ENCODE results near the gene OR6A2.

DNA sequence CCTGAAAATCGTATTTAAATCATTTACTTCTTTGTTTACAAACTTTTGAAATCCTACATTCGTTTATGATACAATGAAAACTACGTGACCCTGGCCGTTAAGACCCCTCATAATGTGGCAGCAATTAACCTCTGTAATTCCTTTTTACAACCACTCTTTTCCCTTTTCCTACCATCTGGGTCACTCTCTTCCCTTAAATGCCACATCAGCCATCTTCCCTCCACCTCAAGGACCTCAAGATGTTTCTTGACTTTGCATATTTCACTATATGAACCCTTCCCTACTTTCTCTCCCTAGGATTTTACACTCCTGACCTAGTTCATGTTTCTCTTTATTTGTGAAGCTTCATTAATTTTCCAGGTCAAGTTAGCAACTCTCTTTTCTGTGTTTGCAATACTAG is 54.5 kb downstream of the OR6A2 start:
- TF ChIP-seq, protein P1, sequence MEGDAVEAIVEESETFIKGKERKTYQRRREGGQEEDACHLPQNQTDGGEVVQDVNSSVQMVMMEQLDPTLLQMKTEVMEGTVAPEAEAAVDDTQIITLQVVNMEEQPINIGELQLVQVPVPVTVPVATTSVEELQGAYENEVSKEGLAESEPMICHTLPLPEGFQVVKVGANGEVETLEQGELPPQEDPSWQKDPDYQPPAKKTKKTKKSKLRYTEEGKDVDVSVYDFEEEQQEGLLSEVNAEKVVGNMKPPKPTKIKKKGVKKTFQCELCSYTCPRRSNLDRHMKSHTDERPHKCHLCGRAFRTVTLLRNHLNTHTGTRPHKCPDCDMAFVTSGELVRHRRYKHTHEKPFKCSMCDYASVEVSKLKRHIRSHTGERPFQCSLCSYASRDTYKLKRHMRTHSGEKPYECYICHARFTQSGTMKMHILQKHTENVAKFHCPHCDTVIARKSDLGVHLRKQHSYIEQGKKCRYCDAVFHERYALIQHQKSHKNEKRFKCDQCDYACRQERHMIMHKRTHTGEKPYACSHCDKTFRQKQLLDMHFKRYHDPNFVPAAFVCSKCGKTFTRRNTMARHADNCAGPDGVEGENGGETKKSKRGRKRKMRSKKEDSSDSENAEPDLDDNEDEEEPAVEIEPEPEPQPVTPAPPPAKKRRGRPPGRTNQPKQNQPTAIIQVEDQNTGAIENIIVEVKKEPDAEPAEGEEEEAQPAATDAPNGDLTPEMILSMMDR (IDR thresholded peaks at IDR 0.05): no peak
- TF ChIP-seq POLR2A (IDR thresholded peaks at IDR 0.05) (no peak), EP300 (IDR thresholded peaks at IDR 0.05) (no peak)
